Fibroblast of skin of scalp (primary cell): ENCODE data around the gene FSTL4.

Source experiments
- DNase-seq: peaks from one replicate; pipeline ENCODE4 v3.0.0-alpha.2; 2013

The FSTL4 gene

DNA sequence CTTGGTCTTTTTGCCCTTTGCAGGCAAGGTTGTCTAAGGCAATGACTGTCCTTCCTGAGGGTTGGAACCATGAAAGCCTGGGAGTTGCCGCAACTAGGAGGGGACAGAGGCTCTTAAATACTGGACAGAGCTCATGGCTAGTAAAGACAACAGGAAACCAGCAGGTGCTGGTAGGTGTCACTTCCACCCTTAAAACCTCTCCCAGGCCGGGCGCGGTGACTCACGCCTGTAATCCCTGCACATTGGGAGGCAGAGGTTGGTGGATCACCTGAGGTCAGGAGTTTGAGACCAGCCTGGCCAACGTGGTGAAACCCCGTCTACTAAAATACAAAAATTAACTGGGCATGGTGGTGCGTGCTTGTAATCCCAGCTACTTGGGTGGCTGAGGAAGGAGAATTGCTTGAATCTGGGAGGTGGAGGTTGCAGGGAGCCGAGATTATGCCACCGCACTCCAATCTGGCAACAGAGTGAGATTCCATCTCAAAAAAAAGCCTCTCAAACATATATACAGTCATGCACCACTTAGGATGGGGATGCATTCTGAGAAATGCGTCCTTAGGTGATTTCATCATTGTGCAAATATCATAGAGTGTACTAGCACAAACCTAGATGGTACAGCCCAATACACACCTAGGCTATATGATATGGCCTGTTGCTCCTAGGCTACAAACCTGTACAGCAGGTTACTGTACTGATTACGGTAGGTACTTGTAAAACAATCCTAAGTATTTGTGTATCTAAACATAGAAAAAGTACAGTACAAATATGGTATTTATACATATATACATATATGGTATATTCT is 457.9 kb downstream of the FSTL4 start:
- no peak for DNase-seq

DNA sequence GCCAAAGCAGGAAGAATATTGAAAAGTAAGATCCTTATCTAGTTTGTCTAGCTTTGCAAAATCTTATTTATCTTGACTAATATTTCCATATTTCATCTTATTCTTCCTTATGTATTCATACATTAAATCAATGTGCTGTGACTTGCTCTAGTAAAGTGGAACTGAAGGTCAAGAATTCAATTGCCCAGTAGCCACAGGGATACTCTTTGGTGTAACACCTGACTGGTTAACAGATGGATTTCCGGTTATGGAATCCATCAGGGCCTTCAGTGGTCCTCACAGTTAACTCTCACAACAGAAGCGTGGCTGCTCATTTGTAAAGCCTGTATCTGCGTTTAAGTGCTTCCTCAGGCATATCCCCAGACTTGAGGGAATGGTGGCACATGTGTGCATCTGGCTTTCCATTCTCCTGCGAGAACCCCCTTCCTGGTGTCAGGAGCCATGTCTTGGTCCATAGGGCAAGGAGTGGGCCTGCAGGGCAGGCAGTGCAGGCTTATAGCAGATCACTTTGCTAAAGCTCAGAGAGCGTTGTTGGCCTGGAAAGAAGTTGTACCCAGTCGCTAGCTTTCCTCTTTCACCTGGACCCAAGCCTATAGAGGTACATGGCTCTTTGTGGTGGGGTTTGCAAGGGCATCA is 461.3 kb downstream of the FSTL4 start:
- no peak for DNase-seq

DNA sequence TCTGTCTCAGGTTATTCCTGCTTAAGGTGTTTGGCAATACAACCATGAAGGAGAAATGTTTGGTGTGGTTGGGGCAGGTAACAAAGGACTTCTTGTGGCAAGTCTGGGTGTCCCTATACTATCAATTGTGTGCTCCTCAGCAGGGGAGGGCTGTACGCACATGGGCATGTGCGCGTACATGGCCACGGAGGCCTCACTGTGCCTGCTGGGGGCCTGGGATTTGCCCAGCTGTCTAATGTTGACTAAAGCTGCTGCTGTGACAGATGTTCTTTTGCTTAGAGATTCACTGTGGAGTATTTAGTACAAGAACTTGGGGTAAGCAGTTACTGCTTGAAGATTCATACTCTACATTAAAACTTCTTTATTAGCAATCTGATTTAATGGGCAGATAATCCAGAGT is 463.0 kb downstream of the FSTL4 start:
- DNase-seq = no peak

DNA sequence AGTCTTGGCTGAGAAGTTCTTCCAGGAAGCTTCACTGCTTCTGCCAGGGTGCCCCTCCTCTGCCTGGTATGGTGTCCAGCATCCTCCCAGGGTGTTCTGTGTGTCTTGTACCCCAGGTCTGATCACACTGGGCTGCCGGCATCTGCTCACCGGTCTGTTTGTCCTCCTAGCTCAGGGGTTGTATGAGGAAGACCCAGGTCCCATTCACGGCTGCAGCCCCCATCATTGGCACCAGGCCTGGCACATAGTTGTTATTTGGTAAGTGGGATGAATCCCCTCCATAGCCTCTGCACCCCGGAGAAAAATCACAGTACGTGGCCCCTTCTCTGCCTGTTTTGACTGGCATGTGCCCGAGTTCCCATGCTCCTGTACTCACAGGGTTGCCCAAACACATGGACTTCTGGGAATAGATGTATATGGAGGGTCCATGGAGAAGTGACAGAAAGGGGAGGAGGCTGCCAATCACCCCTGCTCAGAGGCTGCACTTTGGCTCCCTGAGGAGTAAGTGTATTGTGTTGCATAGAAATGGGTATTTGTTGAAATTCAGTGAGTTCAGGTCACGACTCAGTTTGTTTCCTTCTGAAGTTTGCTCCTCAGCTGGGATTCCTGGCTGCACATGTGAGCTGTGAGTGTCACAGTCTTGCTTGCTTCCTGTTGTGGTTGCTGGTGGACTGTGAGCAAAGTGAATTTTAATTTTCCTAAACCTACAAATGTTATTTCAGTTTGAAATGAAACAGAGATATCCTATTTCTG is 464.4 kb downstream of the FSTL4 start:
- DNase-seq = no peak

DNA sequence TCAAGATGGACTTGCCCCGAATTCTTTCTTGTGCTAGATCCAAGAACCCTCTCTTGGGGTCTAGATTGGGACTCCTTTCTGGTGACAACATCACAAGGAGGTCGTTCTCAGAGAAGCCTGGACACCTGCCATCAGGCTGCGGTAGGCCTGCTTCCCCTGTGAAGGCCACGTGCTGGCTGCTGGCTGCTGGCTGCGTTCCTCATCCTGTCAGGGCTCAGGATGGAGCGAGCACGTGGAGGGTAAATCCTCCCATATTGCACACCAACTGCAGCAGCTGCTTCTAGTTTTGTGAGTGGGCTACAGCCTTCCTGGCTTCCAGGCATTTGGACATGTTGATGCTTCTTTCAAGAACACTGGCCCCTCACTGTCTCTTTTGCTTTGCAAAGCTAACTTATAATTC is 464.9 kb downstream of the FSTL4 start:
- DNase-seq = peak; percentile 16
